KOPT-K1 (cell line): ENCODE measurements around the gene MT1E.
"Not testable (repeated sequence)": the region's sequence is repeated elsewhere in the genome, so short reads cannot be mapped to it uniquely, and the experiment has no call there.

ENCODE experiments used
- H3K27ac ChIP-seq: fragments of 200-600 bp; sonication (generic); 2 replicates; pipeline ENCODE4 v1.5.1; 2016; ENCODE audit warnings: antibody characterized with exemption, mild to moderate bottlenecking, low read depth, low read length; ENCODE audit not compliant: poor library complexity, severe bottlenecking
- H3K36me3 ChIP-seq: fragments of 200-600 bp; sonication (generic); 2 replicates; pipeline ENCODE4 v1.5.1; 2017; ENCODE audit warnings: antibody characterized with exemption, mild to moderate bottlenecking, low read length, moderate library complexity; ENCODE audit not compliant: insufficient read depth
- H3K9me3 ChIP-seq: fragments of 200-600 bp; sonication (generic); 2 replicates; pipeline ENCODE4 v1.5.1; 2017; ENCODE audit warnings: antibody characterized with exemption, low read length, mild to moderate bottlenecking; ENCODE audit not compliant: insufficient read depth, poor library complexity, severe bottlenecking

MT1E gene

GRCh38 chr16:56625140-56625942, at the start of gene MT1E:
Gene MT1E (plus strand): TSS chr16:56625781. CDS start chr16:56625852, 71 bp downstream.
- Histone ChIP-seq H3K36me3 (no peaks in the 10 kb centered on the region), H3K9me3 (no peaks in the 10 kb centered on the region), H3K27ac (no peak within 1 kb of the TSS)

DNA sequence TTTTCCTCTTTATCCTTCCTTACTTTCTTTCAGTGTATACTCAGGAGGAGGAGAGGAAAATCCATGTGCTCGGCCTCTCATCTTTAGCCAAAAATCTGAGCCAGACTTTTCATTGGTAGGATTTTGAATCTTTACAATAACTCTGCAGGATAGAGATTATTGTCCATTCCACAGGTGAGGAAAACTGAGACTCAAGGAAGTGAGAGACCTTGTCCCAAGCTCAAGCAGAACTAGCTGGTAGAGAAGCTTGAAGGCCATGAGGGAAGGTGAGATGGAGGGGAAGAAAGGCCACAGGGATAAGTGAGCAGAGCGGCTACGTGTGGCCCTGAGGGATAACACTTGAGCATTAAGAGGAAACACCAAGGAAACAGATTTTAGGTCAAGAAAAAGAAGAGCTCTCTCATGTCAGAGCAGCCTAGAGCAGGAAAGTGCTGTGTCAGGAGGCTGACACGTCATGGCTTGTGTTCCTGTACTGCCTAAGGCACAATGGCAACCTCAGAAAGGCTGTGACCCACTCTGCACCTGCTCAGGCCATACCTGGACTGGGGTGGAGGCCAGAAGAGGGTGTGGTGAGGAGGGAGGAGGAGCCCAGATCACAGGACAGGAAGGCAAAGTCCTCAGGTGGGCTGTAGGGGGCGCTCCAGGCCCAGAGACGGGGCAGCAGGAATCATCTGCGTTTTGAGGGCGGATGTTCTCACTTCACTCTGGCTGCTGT, 48.8 kb upstream of the MT1E start:
- Histone ChIP-seq H3K27ac (no peak overlapping the region), H3K36me3 (no peaks in the 10 kb centered on the region), H3K9me3 (peaks cover 6% of the 10 kb centered on the region)

- no peak overlapping the region for H3K27ac ChIP-seq
- no peaks in the 10 kb centered on the region for H3K36me3 ChIP-seq
- peaks cover 6% of the 10 kb centered on the region for H3K9me3 ChIP-seq
Observed at GRCh38 chr16:56577300-56577625, 48.3 kb upstream of the MT1E start.

DNA sequence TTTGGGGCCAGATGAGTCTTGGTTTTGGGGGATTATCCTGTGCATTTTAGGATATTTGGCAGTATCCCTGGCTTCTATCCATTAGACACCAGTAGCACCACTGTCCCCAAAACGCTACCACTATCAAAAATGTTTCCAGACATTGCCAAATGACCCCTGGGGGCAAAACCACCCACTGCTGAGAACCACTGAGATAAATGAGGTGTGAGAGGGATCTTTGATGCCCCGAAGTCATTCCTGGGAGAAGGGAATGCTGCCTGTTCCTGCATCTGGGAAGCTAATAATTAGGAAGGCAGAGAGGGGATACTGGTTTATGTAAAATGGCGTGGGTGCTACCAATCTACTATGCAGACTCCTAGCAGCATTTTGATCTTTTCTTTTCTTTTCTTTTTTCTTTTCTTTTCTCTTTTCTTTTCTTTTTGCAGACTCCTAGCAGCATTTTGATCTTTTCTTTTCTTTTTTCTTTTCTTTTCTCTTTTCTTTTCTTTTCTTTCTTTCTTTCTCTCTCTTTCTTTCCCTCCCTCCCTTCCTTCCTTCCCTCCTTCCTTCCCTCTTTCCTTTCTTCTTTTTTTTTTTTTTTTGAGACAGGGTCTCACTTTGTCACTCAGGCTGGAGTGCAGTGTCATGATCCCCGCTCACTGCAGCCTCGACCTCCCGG, 45.1 kb upstream of the MT1E start:
- no peaks in the 10 kb centered on the region for H3K36me3 ChIP-seq
- no peak overlapping the region for H3K27ac ChIP-seq
- no peaks in the 10 kb centered on the region for H3K9me3 ChIP-seq

DNA sequence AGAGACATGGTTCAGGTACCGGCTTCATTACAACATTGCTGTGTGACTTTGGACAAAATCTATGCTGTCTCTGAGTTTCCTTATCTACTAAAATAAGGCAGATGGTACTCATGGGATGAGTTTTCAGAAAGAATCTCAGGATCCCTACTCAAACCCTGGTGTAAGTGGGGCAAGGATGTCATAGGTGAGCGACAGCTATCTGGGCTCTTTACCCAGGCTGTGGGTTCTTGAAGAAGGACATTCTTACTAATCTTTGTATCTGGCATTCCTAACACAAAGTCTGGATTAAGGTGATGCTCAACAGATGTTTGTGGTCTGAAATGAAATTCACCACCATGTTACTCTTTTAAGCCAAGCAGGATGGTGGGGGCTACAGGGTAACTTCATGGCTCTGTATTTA, 42.7 kb upstream of the MT1E start:
- H3K9me3 ChIP-seq, H3K27ac ChIP-seq, H3K36me3 ChIP-seq: not testable (repeated sequence)

GRCh38 chr16:56583351-56584168, 42.0 kb upstream of the MT1E start:
- Histone ChIP-seq H3K9me3 (no peaks in the 10 kb centered on the region), H3K27ac (no peak overlapping the region), H3K36me3 (no peaks in the 10 kb centered on the region)

GRCh38 chr16:56584276-56584675, 41.3 kb upstream of the MT1E start:
- Histone ChIP-seq H3K27ac (no peak overlapping the region), H3K36me3 (no peaks in the 10 kb centered on the region), H3K9me3 (no peaks in the 10 kb centered on the region)

GRCh38 chr16:56588781-56589140, 36.8 kb upstream of the MT1E start:
- H3K36me3 ChIP-seq, result no peaks in the 10 kb centered on the region
- no peaks in the 10 kb centered on the region for H3K9me3 ChIP-seq
- H3K27ac ChIP-seq, result no peak overlapping the region

- no peaks in the 10 kb centered on the region for H3K36me3 ChIP-seq
- no peak within 1 kb of the TSS for H3K27ac ChIP-seq
- H3K9me3 ChIP-seq, result no peaks in the 10 kb centered on the region
Observed at GRCh38 chr16:56589141-56590039, 36.2 kb upstream of the MT1E start, which contains the start of gene MT3. Gene MT3 (plus strand): TSS chr16:56589528. CDS start chr16:56589591, 63 bp downstream.

DNA sequence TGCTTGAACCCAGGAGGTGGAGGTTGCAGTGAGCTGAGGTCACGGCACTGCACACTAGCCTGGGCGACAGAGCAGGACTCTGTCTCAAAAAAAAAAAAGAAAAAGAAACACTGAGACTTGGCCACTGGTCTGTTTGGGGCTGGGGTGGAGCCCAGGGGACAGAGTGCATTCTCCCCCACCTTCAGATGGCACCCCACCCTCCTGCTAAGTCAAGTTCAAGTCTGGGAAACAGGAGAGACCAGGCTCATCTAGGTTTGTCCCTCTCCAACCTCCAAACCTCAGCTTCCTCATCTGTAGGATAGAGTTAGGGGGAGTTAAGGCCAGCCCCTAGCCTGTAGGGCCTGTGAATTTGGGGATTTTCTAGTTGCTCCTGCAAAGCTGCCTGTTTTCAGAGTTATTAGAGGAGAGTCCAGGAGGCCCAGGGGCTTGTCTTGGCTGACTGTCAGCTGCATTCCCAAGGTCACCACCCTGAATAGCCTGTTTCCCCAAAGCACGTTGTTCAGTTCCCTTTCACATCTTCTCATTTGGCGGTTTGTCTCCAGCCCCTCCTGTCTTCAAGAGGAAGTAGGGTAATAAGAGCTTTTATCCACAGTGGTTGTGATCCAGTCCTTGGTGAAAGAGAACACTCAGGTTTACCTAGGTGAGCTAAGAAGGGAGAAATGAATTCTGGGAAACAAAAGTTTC, 34.1 kb upstream of the MT1E start:
- Histone ChIP-seq H3K9me3 (no peaks in the 10 kb centered on the region), H3K36me3 (no peaks in the 10 kb centered on the region), H3K27ac (no peak overlapping the region)

GRCh38 chr16:56593573-56594291, 31.8 kb upstream of the MT1E start:
- H3K36me3 ChIP-seq, result no peaks in the 10 kb centered on the region
- H3K9me3 ChIP-seq, result no peaks in the 10 kb centered on the region
- no peak overlapping the region for H3K27ac ChIP-seq

DNA sequence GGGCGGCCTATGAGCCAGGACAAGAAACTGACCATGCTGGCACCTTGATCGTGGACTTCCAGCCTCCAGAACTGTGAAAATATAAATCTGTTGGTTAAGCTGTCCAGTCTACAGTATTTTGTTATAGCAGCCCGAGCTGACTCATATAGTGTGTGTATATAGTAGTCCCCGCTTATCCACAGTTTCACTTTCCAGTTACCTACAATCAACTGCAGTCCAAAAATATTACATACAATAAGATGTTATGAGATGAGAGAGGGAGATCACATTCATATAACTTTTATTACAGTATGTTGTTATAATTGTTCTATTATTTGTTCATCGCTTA, 31.3 kb upstream of the MT1E start:
- Histone ChIP-seq H3K9me3 (no peaks in the 10 kb centered on the region), H3K27ac (no peak overlapping the region), H3K36me3 (no peaks in the 10 kb centered on the region)

DNA sequence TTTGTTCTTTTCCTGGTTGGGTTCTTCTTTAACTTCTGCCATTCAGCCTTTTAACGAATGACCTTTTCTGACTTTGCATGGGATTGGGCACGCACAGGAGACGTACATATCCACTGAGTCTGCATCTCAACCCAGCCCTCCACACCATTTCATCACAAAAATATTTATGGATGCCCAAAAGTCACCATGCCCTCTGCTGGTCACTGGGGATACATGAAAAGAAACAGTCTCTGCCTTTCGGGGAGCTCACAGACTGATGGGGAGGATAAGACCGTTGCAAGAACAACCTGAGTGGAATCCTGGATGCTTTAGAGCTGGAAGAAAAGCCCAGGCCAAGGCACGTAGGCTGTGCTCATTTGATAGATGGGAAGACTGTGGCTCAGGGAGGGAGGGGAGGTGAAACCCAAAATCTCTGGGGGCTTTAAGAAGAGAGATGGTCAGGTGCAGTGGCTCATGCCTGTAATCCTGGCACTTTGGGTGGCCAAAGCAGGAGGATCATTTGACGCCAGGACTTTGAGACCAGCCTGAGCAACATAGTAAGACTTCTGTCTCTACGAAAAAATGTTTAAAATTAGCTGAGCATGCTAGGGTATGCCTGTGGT, 25.1 kb upstream of the MT1E start:
- Histone ChIP-seq H3K27ac (no peak overlapping the region), H3K36me3 (no peaks in the 10 kb centered on the region), H3K9me3 (no peaks in the 10 kb centered on the region)
